Keratinocyte (primary cell): ENCODE results near the gene OPN1SW. TPM values are rescaled to one million over a fixed set of nuclear protein-coding genes. Genes with fewer than 3 reads are reported as not detected.

Experiments used
- DNase-seq: peaks from one replicate; pipeline ENCODE4 v3.0.0-alpha.2; 2011; ENCODE audit warnings: low read depth, missing footprints, low spot score
- FAIRE-seq: peaks from 2 replicates; lab custom pipeline; 2011; peaks lifted over from hg19 to GRCh38; lab: Jason Lieb, UNC
- H2AFZ ChIP-seq: 2 replicates; pipeline ENCODE4 v1.6.0; 2012; ENCODE audit warnings: low read length, control low read depth, inconsistent platforms; ENCODE audit not compliant: control insufficient read depth
- H3K27ac ChIP-seq: 2 replicates; pipeline ENCODE4 v1.5.1; 2011; ENCODE audit warnings: low read length; ENCODE audit not compliant: control insufficient read depth, insufficient read depth
- H3K27me3 ChIP-seq: 3 replicates; pipeline ENCODE4 v1.6.0; 2011; ENCODE audit warnings: low read length; ENCODE audit not compliant: control insufficient read depth, insufficient read depth; ENCODE audit errors: extremely low read depth
- H3K36me3 ChIP-seq, 2 experiments: 2 replicates in 1 of 2; 3 replicates in 1 of 2; pipeline ENCODE4 v1.5.1; 2011; ENCODE audit warnings: low read length in 2 of 2, mild to moderate bottlenecking in 1 of 2; ENCODE audit not compliant: control insufficient read depth in 2 of 2, insufficient read depth in 2 of 2; ENCODE audit errors: extremely low read depth in 1 of 2
- H3K4me1 ChIP-seq: 3 replicates; pipeline ENCODE4 v1.5.1; 2011; ENCODE audit warnings: low read length; ENCODE audit not compliant: control insufficient read depth, insufficient read depth; ENCODE audit errors: extremely low read depth
- H3K4me2 ChIP-seq: 3 replicates; pipeline ENCODE4 v1.6.0; 2011; ENCODE audit warnings: low read depth, low read length; ENCODE audit not compliant: control insufficient read depth, insufficient read depth; ENCODE audit errors: extremely low read depth
- H3K4me3 ChIP-seq, 3 experiments: fragments of 200-600 bp in 1 of 3; sonication (generic) in 1 of 3; 2 replicates in 2 of 3; 3 replicates in 1 of 3; pipeline ENCODE4 v1.5.1; 2011 to 2016; ENCODE audit warnings: low read length in 3 of 3, mild to moderate bottlenecking in 3 of 3, control low read depth in 2 of 3, inconsistent platforms in 1 of 3, low read depth in 1 of 3, mixed read lengths in 1 of 3, mixed run types in 1 of 3, moderate library complexity in 1 of 3; ENCODE audit not compliant: control insufficient read depth in 2 of 3, insufficient read depth in 2 of 3; ENCODE audit errors: extremely low read depth in 1 of 3
- H3K79me2 ChIP-seq: 2 replicates; pipeline ENCODE4 v1.6.0; 2012; ENCODE audit warnings: low read length; ENCODE audit not compliant: control insufficient read depth, insufficient read depth
- H3K9ac ChIP-seq: 3 replicates; pipeline ENCODE4 v1.6.0; 2011; ENCODE audit warnings: low read length; ENCODE audit not compliant: control insufficient read depth, insufficient read depth; ENCODE audit errors: extremely low read depth
- H3K9me1 ChIP-seq: 3 replicates; pipeline ENCODE4 v1.6.0; 2011; ENCODE audit warnings: low read length; ENCODE audit not compliant: control insufficient read depth, insufficient read depth; ENCODE audit errors: extremely low read depth
- H3K9me3 ChIP-seq: 2 replicates; pipeline ENCODE4 v1.5.1; 2012; ENCODE audit warnings: low read depth, low read length; ENCODE audit not compliant: control insufficient read depth
- H4K20me1 ChIP-seq: 3 replicates; pipeline ENCODE4 v1.6.0; 2011; ENCODE audit warnings: low read length; ENCODE audit not compliant: control insufficient read depth, insufficient read depth; ENCODE audit errors: extremely low read depth
- EZH2 ChIP-seq: IDR thresholded peaks from one replicate; pipeline ENCODE4 v1.6.1; 2012; ENCODE audit warnings: inconsistent platforms, mild to moderate bottlenecking, low read length, moderate library complexity
- dilution Hi-C: fragments of 300-500 bp; cut with MboI; formaldehyde crosslinking; loops from one replicate; pipeline ENCODE4 v1.7.0; 2020; ENCODE audit warnings: low sequenced_read_pairs; ENCODE audit not compliant: extremely low pct_ligation_motif_present
- polyA plus RNA-seq, 5 experiments: library from polyadenylated mRNA; depleted of rRNA in 3 of 5; stranded (reverse) in 3 of 5; stranded (forward) in 1 of 5; unstranded in 1 of 5; fragments of >200 nt; gene quantifications; 1 replicate in 1 of 5; 2 replicates in 3 of 5; 3 replicates in 1 of 5; pipeline versions ENCODE4 v1.2.1 to v1.2.3, GENCODE V29; 2011 to 2012; ENCODE audit warnings: missing spikeins in 2 of 5, low read depth in 1 of 5, low replicate concordance in 1 of 5
- small RNA-seq, 3 experiments: library from RNA; depleted of rRNA; stranded (forward); fragments of <200 nt; gene quantifications; one replicate each; pipeline ENCODE3, GENCODE V24; 2012; ENCODE audit warnings: low read depth in 3 of 3, low replicate concordance in 1 of 3; ENCODE audit not compliant: insufficient read length in 3 of 3
- TF ChIP-seq, protein P1 (sequence below), 3 experiments: IDR thresholded peaks in 1 of 3; conservative IDR thresholded peaks in 1 of 3; optimal IDR thresholded peaks in 1 of 3; 2 replicates in 2 of 3; 3 replicates in 1 of 3; pipeline versions ENCODE3 to v1.5.1; 2011; ENCODE audit warnings: low read length in 3 of 3, mild to moderate bottlenecking in 3 of 3, moderate library complexity in 2 of 3, control low read depth in 1 of 3, inconsistent platforms in 1 of 3; ENCODE audit not compliant: insufficient read depth in 2 of 3; ENCODE audit errors: extremely low read depth in 1 of 3

The OPN1SW gene
- polyA plus RNA-seq, 1 donor (not counting 4 experiments of a cell fraction or from before 2014, with no cell fraction given), result not detected

DNA sequence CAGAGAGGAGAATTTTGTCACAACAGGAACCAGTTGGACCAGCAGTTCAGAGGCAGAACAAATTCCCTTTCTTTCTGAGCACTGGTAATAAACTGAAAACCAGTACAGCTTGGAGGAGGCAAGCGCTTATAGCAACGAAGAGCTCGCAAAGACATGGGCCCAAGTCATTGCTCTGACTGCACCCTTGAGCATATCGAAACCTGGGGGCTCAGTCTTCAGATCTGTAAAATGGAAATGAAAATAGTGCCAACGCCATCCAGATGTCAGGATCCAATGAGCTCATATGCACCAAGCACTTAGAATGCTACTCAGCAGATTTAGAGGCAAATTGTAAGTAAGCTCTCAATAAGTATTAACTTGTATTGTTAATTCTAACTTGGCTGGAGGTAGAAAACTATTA is 50.9 kb downstream of the OPN1SW start:
- Histone ChIP-seq H4K20me1 (no peaks in the 10 kb centered on the region), H3K27me3 (no peaks in the 10 kb centered on the region), H3K4me2 (no peak overlapping the region), H3K9me1 (no peaks in the 10 kb centered on the region), H3K4me3 (no peak overlapping the region), H3K36me3 (no peaks in the 10 kb centered on the region), H3K27ac (no peak overlapping the region), H3K79me2 (no peaks in the 10 kb centered on the region), H2AFZ (no peak overlapping the region), H3K9ac (no peak overlapping the region), H3K9me3 (no peaks in the 10 kb centered on the region), H3K4me1 (peaks cover 26% of the 10 kb centered on the region)
- no peak for DNase-seq
- FAIRE-seq, result no peak
- dilution Hi-C loops, result no loop called here
- TF ChIP-seq, protein P1, sequence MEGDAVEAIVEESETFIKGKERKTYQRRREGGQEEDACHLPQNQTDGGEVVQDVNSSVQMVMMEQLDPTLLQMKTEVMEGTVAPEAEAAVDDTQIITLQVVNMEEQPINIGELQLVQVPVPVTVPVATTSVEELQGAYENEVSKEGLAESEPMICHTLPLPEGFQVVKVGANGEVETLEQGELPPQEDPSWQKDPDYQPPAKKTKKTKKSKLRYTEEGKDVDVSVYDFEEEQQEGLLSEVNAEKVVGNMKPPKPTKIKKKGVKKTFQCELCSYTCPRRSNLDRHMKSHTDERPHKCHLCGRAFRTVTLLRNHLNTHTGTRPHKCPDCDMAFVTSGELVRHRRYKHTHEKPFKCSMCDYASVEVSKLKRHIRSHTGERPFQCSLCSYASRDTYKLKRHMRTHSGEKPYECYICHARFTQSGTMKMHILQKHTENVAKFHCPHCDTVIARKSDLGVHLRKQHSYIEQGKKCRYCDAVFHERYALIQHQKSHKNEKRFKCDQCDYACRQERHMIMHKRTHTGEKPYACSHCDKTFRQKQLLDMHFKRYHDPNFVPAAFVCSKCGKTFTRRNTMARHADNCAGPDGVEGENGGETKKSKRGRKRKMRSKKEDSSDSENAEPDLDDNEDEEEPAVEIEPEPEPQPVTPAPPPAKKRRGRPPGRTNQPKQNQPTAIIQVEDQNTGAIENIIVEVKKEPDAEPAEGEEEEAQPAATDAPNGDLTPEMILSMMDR (optimal IDR thresholded peaks at IDR 0.05 in 1 of 3, IDR thresholded peaks at IDR 0.05 in 1 of 3, conservative IDR thresholded peaks at IDR 0.05 in 1 of 3; ENCODE audit: extremely low read depth in 1 of 3, insufficient read depth in 2 of 3, low read length in 3 of 3), result no peak
- no peak for TF ChIP-seq EZH2

Small RNAs within 50 kb of the gene (small RNA-seq; reads per million reads assigned to genes)
- gene RN7SL81P, result 0 to 0.33 (median 0.25) reads per million in 3 experiments

Other genes with a start within 250 kb of the OPN1SW start
- gene GARIN1A, start 103.5 kb downstream of the OPN1SW start, polyA plus RNA-seq, result 0.69 to 1.1 TPM (median 0.87 TPM) in 3 replicates
- 96.0 to 188 TPM (median 155 TPM) in 3 replicates for gene CALU, start 36.4 kb downstream of the OPN1SW start, polyA plus RNA-seq
- gene CCDC136, start 16.2 kb upstream of the OPN1SW start, polyA plus RNA-seq, result 0.84 to 1.6 TPM (median 1.5 TPM) in 3 replicates
- gene FLNC, start 54.6 kb upstream of the OPN1SW start, polyA plus RNA-seq, result 0.03 to 0.15 TPM (median 0.06 TPM) in 3 replicates
- 263 to 429 TPM (median 268 TPM) in 3 replicates for gene ATP6V1F, start 87.1 kb upstream of the OPN1SW start, polyA plus RNA-seq
- gene KCP, start 134.9 kb upstream of the OPN1SW start, polyA plus RNA-seq, result 0.03 to 0.17 TPM in 2 of 3 replicates, not detected in the other
- gene IRF5, start 162.1 kb upstream of the OPN1SW start, polyA plus RNA-seq, result 0.78 to 1.5 TPM (median 0.88 TPM) in 3 replicates